Stimulated activated CD8-positive, alpha-beta memory T cell treated with anti-CD3 and anti-CD28 coated beads, Interleukin-12 subunit alpha, Interleukin-12 subunit beta, amount 100 ng/mL, for 4 hours (primary cell): ENCODE results near the gene BLM.

Experiments
- DNase-seq: peaks from one replicate; pipeline ENCODE4 v3.0.0-alpha.2; 2020; ENCODE audit warnings: low read depth

Gene BLM

GRCh38 chr15:90691982-90692773 is 25.0 kb upstream of the BLM start:
- DNase-seq = no peak

- DNase-seq = no peak
Observed at GRCh38 chr15:90694987-90695386, 22.2 kb upstream of the BLM start.

GRCh38 chr15:90697175-90697574 is 20.0 kb upstream of the BLM start:
- no peak for DNase-seq

- no peak for DNase-seq
Observed at GRCh38 chr15:90698629-90699028, 18.5 kb upstream of the BLM start.

- DNase-seq = no peak
Observed at GRCh38 chr15:90701048-90701447, 16.1 kb upstream of the BLM start.

DNA sequence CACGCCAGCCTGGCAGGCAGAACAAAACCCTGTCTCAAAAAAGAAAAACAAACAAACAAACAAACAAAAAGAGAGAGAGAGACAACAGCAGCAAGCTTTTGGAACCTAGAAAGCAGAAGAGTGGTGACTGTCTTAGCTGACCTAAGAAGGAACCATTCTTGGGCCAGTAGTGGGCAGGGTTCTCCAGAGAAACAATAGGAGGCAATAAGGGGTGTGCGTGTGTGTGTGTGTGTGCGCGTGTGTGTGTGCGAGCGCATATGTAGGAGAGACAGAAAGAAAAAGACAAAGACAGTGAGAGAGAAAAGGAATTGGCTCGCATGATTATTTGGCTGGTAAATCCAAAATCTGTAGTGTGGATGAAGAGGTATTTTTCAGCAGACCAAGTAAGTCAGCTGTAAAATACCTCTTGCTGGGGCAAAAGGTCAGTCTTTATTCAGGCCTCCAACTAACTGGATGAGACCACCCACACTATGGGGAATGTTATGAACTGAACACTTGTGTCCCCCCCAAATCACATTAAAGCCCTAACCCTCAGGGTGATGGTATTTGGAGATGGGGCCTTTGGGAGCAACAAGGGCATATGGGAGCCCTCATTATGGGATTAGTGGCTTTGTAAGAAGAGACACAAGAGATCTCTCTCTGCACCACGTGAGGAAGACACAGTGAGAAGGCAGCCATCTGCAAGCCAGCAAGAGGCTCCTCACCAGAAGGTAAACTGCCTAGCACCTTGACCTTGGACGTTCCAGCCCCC is 15.1 kb upstream of the BLM start:
- no peak for DNase-seq

GRCh38 chr15:90703455-90703854 is 13.7 kb upstream of the BLM start:
- no peak for DNase-seq

DNA sequence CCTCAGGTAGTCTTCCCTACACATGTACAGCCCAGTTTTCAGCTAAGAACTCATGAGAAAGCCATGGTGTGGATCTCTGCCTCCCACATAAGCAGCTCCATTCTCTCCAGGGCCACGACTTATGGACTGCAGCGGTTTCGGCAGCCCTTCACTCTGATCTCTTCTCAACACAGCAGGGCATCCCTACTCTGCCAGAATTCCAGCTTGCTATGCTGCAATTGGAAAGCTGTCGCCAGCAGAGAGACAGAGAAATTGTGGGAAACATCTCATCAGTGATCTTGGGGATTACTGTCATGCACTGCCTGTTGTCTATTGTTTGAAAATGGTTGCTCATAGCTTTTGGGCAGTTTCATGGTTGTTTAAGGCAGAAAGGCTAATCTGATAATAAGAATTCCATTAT is 11.9 kb upstream of the BLM start:
- DNase-seq = no peak

- DNase-seq = no peak
Observed at GRCh38 chr15:90706394-90707327, 10.5 kb upstream of the BLM start.

DNA sequence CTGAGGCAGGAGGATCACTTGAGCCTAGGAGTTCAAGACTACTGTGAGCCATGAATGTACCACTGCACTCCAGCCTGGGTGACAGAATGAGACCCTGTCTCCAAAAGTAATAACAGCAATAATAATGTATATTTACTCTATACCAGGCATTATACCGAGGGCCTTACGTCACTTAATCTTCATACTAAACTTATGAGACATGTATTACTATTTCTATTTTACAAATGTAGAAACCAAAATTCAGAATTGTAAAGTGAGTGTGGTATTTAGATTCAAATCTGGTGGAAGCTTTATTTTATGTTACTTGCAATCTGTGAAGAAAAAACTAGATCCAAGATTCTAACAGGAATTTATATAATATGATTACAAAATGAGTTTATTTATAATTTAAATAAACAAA is 9.7 kb upstream of the BLM start:
- no peak for DNase-seq

- DNase-seq = no peak
Observed at GRCh38 chr15:90708516-90708915, 8.6 kb upstream of the BLM start.

DNA sequence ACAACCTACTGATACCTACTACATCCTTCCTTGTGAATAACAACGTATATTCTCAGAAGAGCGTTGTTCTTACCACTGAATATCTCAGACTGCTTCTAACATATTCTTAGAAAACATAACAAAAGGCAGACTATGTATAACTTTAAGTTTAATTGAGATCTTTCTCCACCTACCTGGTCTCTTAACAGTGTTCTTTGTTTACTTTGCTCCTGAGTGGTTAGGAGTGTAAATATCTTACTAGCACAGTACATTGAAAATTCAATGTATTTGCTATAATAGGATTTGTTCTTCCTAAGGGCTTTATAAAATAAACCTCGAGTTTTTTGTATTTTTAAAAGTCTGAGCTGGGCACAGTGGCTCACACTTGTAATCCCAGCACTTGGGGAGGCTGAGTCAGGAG is 7.9 kb upstream of the BLM start:
- no peak for DNase-seq

GRCh38 chr15:90710436-90711027 is 6.6 kb upstream of the BLM start:
- no peak for DNase-seq

- DNase-seq = no peak
Observed at GRCh38 chr15:90711418-90711824, 5.7 kb upstream of the BLM start.

DNA sequence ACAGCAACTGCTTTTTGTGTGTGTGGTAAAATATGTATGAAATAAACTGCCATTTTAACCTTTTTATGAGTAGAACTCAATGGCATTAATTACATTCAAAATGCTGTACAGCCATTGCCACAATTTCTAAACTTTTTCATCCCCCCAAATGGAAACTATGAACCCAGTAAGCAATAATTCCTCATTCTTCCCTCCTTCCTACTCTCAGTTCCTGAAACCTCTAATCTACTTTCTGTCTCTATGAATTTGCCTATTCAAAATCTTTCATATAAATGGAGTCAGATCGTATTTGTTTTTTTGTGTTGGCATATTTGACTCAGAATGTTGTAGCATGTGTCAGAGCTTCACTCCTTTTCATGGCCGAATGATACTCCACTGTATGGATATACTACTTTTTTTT is 5.3 kb upstream of the BLM start:
- DNase-seq = no peak

GRCh38 chr15:90713081-90713480 is 4.1 kb upstream of the BLM start:
- no peak for DNase-seq

DNA sequence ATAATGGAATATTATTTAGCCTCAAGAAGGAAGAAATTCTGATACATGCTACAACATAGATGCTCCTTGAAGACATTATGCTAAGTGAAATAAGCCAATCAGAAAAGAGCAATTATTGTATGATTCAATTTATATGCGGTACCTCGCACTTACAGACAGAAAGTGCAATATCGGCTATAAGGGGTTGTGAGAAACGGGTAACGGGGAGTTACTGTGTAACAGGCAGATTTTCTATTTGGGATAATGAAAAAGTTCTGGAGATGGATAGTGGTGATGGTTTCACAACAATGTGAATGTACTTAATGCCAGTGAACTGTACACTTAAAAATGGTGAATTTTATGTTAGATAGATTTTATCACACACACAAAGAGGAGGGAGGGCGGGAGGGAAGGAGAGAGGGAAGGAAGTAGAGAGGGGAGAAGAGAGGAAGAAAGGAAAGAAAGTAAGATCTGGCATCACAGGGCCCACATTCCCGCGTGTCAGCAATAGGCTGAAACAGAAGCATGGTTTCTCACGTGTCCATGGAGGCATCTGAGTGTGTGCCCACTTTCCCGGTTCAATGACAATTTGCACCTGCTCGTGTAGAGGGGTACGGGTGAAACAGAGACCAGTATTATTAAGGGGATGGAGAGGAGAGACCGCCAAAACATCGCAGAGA is 700 bp upstream of the BLM start:
- no peak for DNase-seq

GRCh38 chr15:90718232-90718631 is 1.1 kb downstream of the BLM start:
- DNase-seq = no peak

GRCh38 chr15:90720131-90720530 is 3.0 kb downstream of the BLM start:
- DNase-seq = no peak

DNA sequence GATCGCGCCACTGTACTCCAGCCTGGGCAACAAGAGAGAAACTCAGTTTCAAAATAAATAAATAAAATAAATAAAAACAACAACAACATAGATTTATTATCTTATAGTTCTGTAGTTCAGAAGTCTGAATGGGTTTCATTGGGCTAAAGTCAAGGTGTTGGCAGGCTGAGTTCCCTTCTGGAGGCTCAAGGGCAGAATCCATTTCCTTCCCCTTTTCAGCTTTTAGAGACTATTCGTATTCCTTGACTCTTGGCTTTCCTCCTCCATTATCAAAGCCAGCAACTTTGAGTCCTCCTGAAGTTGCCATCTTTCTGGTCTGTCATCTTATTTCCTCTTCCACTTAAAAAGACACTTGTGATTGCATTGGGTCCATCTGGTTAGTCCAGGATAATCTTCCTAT is 12.1 kb downstream of the BLM start:
- no peak for DNase-seq

- no peak for DNase-seq
Observed at GRCh38 chr15:90730290-90730689, 13.1 kb downstream of the BLM start.

- no peak for DNase-seq
Observed at GRCh38 chr15:90735923-90736322, 18.8 kb downstream of the BLM start.
